PC-3 (cell line): Measurements from ENCODE around the gene ATP2B3. TPM values are rescaled to one million over a fixed set of nuclear protein-coding genes. Genes with fewer than 3 reads are reported as not detected.

Source experiments
- ATAC-seq: fragments of 200-7000 bp; cut with Tn5 transposase; 2 replicates; pipeline ENCODE4 v1.9.1; 2020; ENCODE audit warnings: mild to moderate bottlenecking, moderate library complexity
- BruUV-seq: library from RNA; stranded (reverse); fragments of 400-500 nt; replicated peaks from 2 replicates; lab custom pipeline; 2021; lab: Mats Ljungman, UMichigan
- CTCF ChIA-PET: fragments of 300-600 bp; sonication (Branson Sonifier 250); formaldehyde crosslinking; loops from one replicate; lab custom pipeline; 2022; ENCODE audit warnings: antibody characterized with exemption; lab: Charles Lee
- POLR2A ChIA-PET: fragments of 300-600 bp; sonication (Branson Sonifier 250); formaldehyde crosslinking; loops from one replicate; lab custom pipeline; 2022; ENCODE audit warnings: antibody characterized with exemption; ENCODE audit not compliant: unreplicated experiment; lab: Charles Lee
- DNase-seq: peaks from one replicate; pipeline ENCODE4 v3.0.0-alpha.2; 2015
- H2AFZ ChIP-seq: fragments of 300-600 bp; sonication (generic); 2 replicates; pipeline ENCODE4 v1.6.0; 2016; ENCODE audit warnings: antibody characterized with exemption, low read length
- H3F3A ChIP-seq: fragments of 300-600 bp; sonication (generic); one replicate; pipeline ENCODE4 v1.6.0; 2017; ENCODE audit warnings: antibody characterized with exemption, low read length, control low read depth, mild to moderate bottlenecking; ENCODE audit not compliant: unreplicated experiment
- H3K27ac ChIP-seq: fragments of 300-600 bp; sonication (generic); 2 replicates; pipeline ENCODE4 v1.5.1; 2016; ENCODE audit warnings: mild to moderate bottlenecking, low read length
- H3K27me3 ChIP-seq: fragments of 300-600 bp; sonication (generic); 2 replicates; pipeline ENCODE4 v1.6.1; 2016; ENCODE audit warnings: low read length, mixed read lengths
- H3K36me3 ChIP-seq: fragments of 300-600 bp; sonication (generic); 2 replicates; pipeline ENCODE4 v1.6.1; 2016; ENCODE audit warnings: low read depth, mixed run types, low read length, mixed read lengths
- H3K4me1 ChIP-seq: fragments of 300-600 bp; sonication (generic); 2 replicates; pipeline ENCODE4 v1.5.1; 2016; ENCODE audit warnings: low read length; ENCODE audit not compliant: insufficient read depth
- H3K4me2 ChIP-seq: fragments of 300-600 bp; sonication (generic); 2 replicates; pipeline ENCODE4 v1.6.0; 2016; ENCODE audit warnings: low read length
- H3K4me3 ChIP-seq: fragments of 300-600 bp; sonication (generic); 2 replicates; pipeline ENCODE4 v1.5.1; 2016; ENCODE audit warnings: mild to moderate bottlenecking, low read length, mixed read lengths
- H3K79me2 ChIP-seq: fragments of 300-600 bp; sonication (generic); 2 replicates; pipeline ENCODE4 v1.6.1; 2017; ENCODE audit warnings: low read length, mixed read lengths
- H3K9ac ChIP-seq: fragments of 300-600 bp; sonication (generic); 2 replicates; pipeline ENCODE4 v1.6.0; 2016; ENCODE audit warnings: mild to moderate bottlenecking, low read length
- H3K9me2 ChIP-seq: fragments of 300-600 bp; sonication (generic); replicated peaks from 2 replicates; pipeline ENCODE4 v1.6.1; 2016; ENCODE audit warnings: mixed run types, low read length, mixed read lengths
- H3K9me3 ChIP-seq: fragments of 300-600 bp; sonication (generic); 2 replicates; pipeline ENCODE4 v1.6.1; 2016; ENCODE audit warnings: low read length, mixed read lengths
- H4K20me1 ChIP-seq: fragments of 300-600 bp; sonication (generic); 2 replicates; pipeline ENCODE4 v1.6.1; 2016; ENCODE audit warnings: low read length, mixed read lengths
- EZH2 ChIP-seq: fragments of 300-600 bp; sonication (generic); IDR thresholded peaks from one replicate; pipeline ENCODE4 v1.6.1; 2017; ENCODE audit warnings: antibody characterized with exemption, mild to moderate bottlenecking, low read length; ENCODE audit not compliant: unreplicated experiment
- EZH2phosphoT487 ChIP-seq: fragments of 300-600 bp; sonication (generic); IDR thresholded peaks from 2 replicates; pipeline ENCODE4 v1.6.1; 2018; ENCODE audit warnings: mild to moderate bottlenecking, antibody characterized with exemption, low read length, borderline replicate concordance
- intact Hi-C: fragments of 100-400 bp; cut with micrococcal nuclease; formaldehyde crosslinking; loops from 2 replicates; pipeline ENCODE4 v1.9.0; 2023
- total RNA-seq: library from RNA; depleted of rRNA; stranded (reverse); fragments of >200 nt; gene quantifications from 2 replicates; pipeline ENCODE4 v1.2.3, GENCODE V29; 2014
- TF ChIP-seq, protein P1 (sequence below): fragments of 300-600 bp; sonication (generic); conservative IDR thresholded peaks from 2 replicates; pipeline ENCODE4 v1.5.1; 2017; ENCODE audit warnings: antibody characterized with exemption, low read depth, mild to moderate bottlenecking, low read length

Gene ATP2B3
- total RNA-seq, 1 experiment from 2014 or later = not detected

DNA sequence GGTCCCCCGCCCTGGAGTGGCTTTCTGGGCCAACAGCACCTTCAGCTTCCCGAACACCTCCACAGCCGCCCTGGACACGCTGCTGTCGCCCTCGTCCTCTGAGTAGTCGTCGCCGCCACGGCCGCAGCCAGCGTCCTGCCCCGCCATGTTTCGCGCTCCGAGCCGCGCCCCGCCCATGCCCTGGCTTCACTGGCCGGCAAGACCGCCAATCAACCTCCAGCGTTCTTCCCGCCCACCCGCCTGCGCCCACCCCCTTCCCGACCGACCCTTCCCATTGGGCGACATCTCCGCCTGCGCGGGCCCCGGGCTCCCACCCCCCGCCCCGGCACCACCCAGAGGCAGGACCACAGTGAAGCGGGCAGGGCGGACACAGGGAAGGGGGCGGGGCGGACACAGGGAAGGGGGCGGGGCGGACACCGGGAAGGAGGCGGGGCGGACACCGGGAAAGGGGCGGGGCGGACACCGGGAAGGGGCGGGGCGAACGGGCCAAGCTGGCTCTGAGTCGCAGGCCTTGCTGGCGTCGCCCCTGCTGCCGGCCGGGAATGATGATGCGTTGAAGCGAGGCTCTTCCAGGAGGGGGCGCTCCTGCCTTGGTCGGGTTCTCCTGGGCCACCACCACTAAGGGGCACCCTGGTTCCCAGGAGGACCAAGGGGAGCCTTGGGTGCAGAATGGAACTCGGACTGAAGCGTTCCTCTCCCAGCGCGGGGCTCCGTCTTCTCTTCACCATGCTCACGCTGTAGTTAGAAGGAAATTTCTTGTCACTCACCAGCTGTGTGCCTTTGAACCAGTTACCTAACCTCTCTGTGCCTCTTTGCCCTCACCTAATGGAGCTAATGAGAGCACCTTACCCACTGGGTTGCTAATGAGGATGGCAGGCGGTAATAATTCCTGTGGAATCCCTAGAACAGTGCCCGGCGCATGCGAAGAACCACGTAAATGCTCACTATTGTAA, 46.8 kb upstream of the ATP2B3 start, which contains the start of gene HAUS7:
TSS of gene HAUS7 (minus strand) at position 166 of the 953 bp plus-strand sequence. CDS start at position 147, 19 bp downstream.
- Histone ChIP-seq H2AFZ (peak within 1 kb of the TSS; percentile 82), H3K9me3 (no peaks in the 10 kb centered on the region), H3F3A (no peaks in the 10 kb centered on the region), H3K9me2 (no peaks in the 10 kb centered on the region), H3K27me3 (no peaks in the 10 kb centered on the region), H3K4me3 (peak within 1 kb of the TSS; percentile 95), H3K4me1 (no peaks in the 10 kb centered on the region; the same call in 1 of the 2 replicates), H4K20me1 (no peaks in the 10 kb centered on the region), H3K9ac (peak within 1 kb of the TSS; percentile 95), H3K27ac (no peak within 1 kb of the TSS), H3K4me2 (peak within 1 kb of the TSS; percentile 97), H3K36me3 (no peaks in the 10 kb centered on the region), H3K79me2 (peaks cover 27% of the 10 kb centered on the region)
- ChIA-PET CTCF (interaction anchor here (0.6 to 1.0 kb wide), 5 partner anchors 10 to 232 kb away, joined by 3 to 25 read pairs (median 4); no protein-coding TSS in a partner anchor), POLR2A (interaction anchor here (0.6 to 0.7 kb wide), 3 partner anchors 22 to 233 kb away, joined by 4 to 16 read pairs (median 9); no protein-coding TSS in a partner anchor)
- intact Hi-C loops = loop anchor here (2.0 kb wide), 1 partner anchor 36 kb away; no protein-coding TSS in a partner anchor
- no TSS peak for BruUV-seq
- TF ChIP-seq EZH2phosphoT487 = no peak
- TF ChIP-seq EZH2 = no peak
- TF ChIP-seq, protein P1, sequence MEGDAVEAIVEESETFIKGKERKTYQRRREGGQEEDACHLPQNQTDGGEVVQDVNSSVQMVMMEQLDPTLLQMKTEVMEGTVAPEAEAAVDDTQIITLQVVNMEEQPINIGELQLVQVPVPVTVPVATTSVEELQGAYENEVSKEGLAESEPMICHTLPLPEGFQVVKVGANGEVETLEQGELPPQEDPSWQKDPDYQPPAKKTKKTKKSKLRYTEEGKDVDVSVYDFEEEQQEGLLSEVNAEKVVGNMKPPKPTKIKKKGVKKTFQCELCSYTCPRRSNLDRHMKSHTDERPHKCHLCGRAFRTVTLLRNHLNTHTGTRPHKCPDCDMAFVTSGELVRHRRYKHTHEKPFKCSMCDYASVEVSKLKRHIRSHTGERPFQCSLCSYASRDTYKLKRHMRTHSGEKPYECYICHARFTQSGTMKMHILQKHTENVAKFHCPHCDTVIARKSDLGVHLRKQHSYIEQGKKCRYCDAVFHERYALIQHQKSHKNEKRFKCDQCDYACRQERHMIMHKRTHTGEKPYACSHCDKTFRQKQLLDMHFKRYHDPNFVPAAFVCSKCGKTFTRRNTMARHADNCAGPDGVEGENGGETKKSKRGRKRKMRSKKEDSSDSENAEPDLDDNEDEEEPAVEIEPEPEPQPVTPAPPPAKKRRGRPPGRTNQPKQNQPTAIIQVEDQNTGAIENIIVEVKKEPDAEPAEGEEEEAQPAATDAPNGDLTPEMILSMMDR = peak; percentile 77
- DNase-seq (peak; percentile 87), ATAC-seq (peak; percentile 85)

DNA sequence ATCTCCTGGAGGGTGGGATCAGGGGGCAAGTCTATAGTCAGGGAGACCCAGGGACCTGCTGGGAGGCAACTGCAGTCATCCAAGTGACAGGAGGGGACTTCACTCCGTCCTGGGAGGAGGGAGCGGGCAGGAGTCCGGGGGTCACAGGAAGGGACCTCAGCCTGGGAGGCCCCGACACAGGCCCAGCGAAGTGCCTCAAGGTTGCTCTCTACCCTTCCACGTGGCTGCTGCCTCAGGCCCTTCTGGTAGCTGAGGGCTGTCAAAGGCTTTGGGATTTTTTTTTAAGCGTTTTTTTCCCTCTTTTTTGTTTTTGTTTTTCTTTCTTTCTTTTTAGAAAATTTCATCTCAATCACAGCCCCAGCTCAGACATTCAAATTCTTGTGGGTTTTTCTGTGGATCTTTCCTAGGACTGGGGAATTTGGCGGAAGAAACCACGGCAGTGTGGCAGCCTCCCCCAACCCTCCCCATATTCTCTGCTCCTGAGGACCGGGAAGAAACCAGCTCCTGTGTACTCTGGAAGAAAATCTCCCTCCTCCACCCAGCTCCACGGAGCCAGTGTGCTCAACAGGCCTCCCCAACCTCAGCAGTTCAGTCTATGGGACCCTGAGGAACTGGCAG, 45.7 kb upstream of the ATP2B3 start:
- CTCF ChIA-PET = interaction anchor here (0.6 kb wide), 1 partner anchor 17 kb away, joined by 4 read pairs; no protein-coding TSS in a partner anchor
- Histone ChIP-seq H3K4me2 (no peak overlapping the region), H3K9me3 (no peaks in the 10 kb centered on the region), H3K9me2 (no peaks in the 10 kb centered on the region), H3K4me1 (no peaks in the 10 kb centered on the region; the same call in 1 of the 2 replicates), H3K79me2 (peaks cover 27% of the 10 kb centered on the region), H4K20me1 (no peaks in the 10 kb centered on the region), H3K27ac (no peak overlapping the region), H3F3A (no peaks in the 10 kb centered on the region), H3K4me3 (no peak overlapping the region), H2AFZ (no peak overlapping the region), H3K36me3 (no peaks in the 10 kb centered on the region), H3K27me3 (no peaks in the 10 kb centered on the region), H3K9ac (no peak overlapping the region)
- no TSS peak for BruUV-seq
- ATAC-seq (no peak), DNase-seq (no peak)
- TF ChIP-seq EZH2 (no peak), EZH2phosphoT487 (no peak)
- TF ChIP-seq, protein P1 = no peak
- POLR2A ChIA-PET = no interaction called here
- intact Hi-C loops = loop anchor here (2.0 kb wide), 1 partner anchor 35 kb away; no protein-coding TSS in a partner anchor
